ENCODE results near the gene TMEM213. TPM values are rescaled to one million over a fixed set of nuclear protein-coding genes. Genes with fewer than 3 reads are reported as not detected.

The TMEM213 gene
- not detected in 5 replicates for total RNA-seq (2022; extraction: Qiagen RNA extraction)

GRCh38 chr7:138797715-138798320 lies at the start of gene TMEM213, which contains the start of gene ATP6V0A4:
Gene TMEM213, plus strand, starts transcription at chr7:138797994. Its CDS starts 111 bp downstream, at chr7:138798105.
Gene ATP6V0A4, minus strand, starts transcription at chr7:138798196. Its CDS starts 26,949 bp downstream, at chr7:138771247.

Other genes with a start within 250 kb of the TMEM213 start
- gene SVOPL, start 96.6 kb upstream of the TMEM213 start, total RNA-seq (2022; extraction: Qiagen RNA extraction) = not detected in 5 replicates
- 0.13 to 0.29 TPM (median 0.21 TPM) in 5 replicates for gene ATP6V0A4, start 202 bp downstream of the TMEM213 start, total RNA-seq (2022; extraction: Qiagen RNA extraction)
- gene KIAA1549, start 183.4 kb downstream of the TMEM213 start, total RNA-seq (2022; extraction: Qiagen RNA extraction) = 5.1 to 6.0 TPM (median 5.3 TPM) in 5 replicates
- gene ZC3HAV1L, start 238.0 kb downstream of the TMEM213 start, total RNA-seq (2022; extraction: Qiagen RNA extraction) = 4.0 to 8.5 TPM (median 6.5 TPM) in 5 replicates

Measured in A549 treated with AZD2906 at 1 μM for 4 hours (cell line).